Epithelial cell of proximal tubule (primary cell): ENCODE results near the gene SLC9A9. TPM values are rescaled to one million over a fixed set of nuclear protein-coding genes. Genes with fewer than 3 reads are reported as not detected.

Source experiments
- DNase-seq: peaks from one replicate; pipeline ENCODE4 v3.0.0-alpha.2; 2011; ENCODE audit warnings: low read depth
- H3K4me3 ChIP-seq: 2 replicates; pipeline ENCODE4 v1.5.1; 2011; ENCODE audit warnings: low read depth, mild to moderate bottlenecking, low read length
- total RNA-seq: library from RNA; depleted of rRNA; stranded (reverse); fragments of >200 nt; gene quantifications from 2 replicates; pipeline ENCODE4 v1.2.3, GENCODE V29; 2015
- TF ChIP-seq, protein P1 (sequence below): conservative IDR thresholded peaks from 2 replicates; pipeline ENCODE4 v1.5.1; 2012; ENCODE audit warnings: low read depth, mild to moderate bottlenecking, low read length

Gene SLC9A9
- total RNA-seq, 1 donor from 2014 or later: 0.17 TPM

DNA sequence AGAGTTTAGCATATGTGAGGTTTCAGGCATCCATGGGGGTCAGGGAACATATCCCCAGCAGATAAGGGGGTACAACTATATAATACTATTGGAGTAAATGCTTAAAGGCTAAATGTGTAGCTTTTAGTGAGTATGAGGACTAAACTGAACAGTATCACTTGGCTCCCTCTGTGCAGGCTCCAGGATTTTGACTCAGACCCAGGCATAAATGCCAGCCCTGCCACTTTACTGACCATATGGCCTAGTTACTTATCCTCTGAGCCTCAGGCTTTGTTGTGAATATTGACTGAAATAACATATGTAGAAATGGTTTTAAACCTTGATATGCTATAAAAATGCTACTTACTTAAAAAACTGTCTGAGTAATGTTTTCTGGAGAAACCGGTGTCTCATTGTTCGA is 577.1 kb downstream of the SLC9A9 start:
- no peak for DNase-seq
- TF ChIP-seq, protein P1, sequence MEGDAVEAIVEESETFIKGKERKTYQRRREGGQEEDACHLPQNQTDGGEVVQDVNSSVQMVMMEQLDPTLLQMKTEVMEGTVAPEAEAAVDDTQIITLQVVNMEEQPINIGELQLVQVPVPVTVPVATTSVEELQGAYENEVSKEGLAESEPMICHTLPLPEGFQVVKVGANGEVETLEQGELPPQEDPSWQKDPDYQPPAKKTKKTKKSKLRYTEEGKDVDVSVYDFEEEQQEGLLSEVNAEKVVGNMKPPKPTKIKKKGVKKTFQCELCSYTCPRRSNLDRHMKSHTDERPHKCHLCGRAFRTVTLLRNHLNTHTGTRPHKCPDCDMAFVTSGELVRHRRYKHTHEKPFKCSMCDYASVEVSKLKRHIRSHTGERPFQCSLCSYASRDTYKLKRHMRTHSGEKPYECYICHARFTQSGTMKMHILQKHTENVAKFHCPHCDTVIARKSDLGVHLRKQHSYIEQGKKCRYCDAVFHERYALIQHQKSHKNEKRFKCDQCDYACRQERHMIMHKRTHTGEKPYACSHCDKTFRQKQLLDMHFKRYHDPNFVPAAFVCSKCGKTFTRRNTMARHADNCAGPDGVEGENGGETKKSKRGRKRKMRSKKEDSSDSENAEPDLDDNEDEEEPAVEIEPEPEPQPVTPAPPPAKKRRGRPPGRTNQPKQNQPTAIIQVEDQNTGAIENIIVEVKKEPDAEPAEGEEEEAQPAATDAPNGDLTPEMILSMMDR: no peak
- no peak overlapping the region for H3K4me3 ChIP-seq

DNA sequence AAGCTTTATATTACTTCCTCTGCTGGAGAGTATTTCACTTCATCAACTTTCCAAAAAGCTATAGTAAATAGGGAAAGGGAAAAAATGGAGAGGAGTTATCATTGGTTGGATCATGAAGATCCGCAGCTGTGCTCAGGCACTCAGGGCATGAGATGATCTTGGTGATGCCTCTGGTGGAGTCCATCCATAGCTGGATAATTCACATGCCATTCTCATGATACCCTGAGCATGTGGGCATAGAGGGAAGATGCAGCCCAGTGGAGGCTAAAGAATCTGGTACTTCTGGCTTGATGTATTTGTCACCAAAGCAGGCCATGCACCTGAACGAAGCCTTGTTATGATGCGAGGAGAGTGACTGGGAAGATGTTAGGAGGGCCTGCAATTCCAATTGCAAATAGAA is 578.5 kb downstream of the SLC9A9 start:
- TF ChIP-seq, protein P1: no peak
- no peak overlapping the region for H3K4me3 ChIP-seq
- DNase-seq: no peak

DNA sequence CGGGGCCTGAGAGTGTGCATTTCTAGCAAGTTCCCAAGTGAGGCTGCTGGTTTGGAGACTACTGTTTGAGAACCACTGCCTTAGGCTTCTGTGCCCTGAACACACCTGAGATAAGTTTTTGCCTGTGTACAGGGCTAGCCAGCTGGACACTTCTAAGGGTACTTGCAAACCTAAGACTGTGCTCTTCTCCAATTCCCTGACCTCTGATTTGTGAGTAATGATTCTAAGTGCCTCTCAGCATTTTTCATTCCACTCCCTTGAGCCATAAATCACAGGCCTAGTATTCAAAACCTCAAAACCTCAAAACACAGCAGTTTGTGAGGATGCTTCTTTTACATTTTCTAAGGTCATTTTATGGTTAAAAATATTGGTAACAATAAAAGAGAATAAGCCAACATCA is 580.3 kb downstream of the SLC9A9 start:
- TF ChIP-seq, protein P1: no peak
- H3K4me3 ChIP-seq: no peak overlapping the region
- DNase-seq: no peak

DNA sequence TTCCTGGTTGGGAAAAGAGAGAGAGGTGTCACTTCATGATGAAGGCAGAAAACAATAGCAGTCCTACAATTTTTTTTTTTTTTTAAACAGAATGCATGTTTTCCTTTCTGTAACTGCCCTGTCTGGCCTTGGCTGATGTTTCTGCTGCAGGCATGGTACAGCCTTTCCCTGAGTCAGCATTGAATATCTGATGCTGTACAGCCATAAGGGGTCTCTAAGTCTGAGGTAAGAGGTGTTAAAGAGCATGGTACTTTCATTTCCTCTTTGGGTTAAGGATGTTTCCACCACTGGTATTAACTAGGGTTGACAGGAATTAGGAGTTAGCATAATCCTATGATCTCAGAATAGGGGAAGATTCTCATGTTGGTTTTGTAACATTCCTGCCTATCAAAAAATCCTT is 581.3 kb downstream of the SLC9A9 start:
- no peak overlapping the region for H3K4me3 ChIP-seq
- DNase-seq: no peak
- TF ChIP-seq, protein P1: no peak

DNA sequence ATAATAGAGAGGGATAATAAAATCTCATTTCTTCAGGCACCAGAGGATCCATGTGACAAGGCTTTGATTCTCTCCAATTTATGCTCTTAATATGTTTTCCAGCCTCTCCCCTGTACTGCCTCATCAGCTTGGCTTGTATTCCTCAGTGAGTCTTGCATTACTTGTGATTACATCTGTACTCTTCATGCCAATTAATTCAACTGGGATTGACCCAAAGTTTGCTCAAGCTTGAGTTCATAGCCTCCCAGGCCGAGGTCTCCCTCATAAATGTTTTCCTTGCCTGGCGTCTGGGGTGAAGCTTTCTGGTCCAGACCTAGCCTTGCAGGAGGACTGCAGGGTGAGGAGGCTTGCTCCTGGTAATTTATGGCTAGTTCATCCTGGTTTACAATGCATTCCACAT is 581.8 kb downstream of the SLC9A9 start:
- no peak overlapping the region for H3K4me3 ChIP-seq
- TF ChIP-seq, protein P1: no peak
- no peak for DNase-seq

DNA sequence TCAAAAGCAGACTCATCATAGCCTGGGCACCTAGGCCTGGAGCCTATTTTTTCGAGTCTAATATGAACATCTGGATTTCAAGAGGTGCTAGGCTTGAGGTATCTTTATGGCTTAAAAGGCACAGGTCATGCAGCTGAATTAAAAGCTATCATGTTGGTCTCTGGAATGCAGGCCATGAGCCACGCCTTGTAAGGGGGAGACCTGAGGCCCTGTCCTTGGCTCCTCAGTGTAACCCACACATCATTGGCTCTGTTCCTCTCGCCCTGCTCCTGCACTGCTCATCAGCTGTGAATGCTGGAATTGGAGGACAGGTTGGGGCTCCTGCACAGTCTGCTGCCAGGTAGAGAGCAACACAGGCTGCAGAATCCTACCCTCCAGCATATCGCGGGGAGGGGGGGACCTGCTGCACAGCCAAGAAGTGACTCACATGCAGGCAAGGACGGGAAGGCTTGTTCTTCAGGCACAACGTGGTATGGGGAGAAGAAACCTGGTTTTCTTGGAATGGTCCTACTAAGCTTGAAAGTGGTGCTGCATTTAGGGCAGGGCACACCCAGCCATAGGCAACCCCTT is 582.7 kb downstream of the SLC9A9 start:
- TF ChIP-seq, protein P1: no peak
- no peak for DNase-seq
- no peak overlapping the region for H3K4me3 ChIP-seq

DNA sequence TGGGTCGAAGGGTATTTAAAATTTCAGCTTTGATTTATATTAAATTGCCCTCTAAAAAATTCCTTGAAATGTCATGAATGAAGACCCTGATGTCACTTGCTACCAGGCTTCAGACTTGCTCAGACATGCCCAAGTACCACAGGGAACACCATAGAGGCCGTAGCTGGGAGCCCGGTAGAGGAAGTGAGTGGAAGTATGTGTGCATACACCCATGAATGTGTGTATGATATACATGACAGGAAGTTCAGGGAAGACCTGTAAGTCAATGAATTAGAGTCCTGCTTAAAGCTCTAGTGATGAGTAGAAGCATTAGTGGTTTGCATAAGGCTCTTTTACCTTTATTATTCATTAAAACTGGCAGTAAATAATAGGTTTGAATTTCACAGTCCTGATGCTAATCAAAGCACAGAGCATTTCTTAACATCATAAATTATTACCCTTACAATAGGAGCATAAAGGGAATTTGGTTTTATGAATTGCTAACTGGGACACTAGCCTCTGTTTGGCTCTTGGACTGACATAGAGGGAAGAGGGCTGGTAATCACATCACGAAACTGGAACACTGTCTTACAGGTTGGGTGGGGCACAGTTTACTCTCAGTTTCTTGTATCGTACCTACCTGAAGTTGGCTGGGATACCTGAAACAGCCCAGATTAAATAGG is 584.3 kb downstream of the SLC9A9 start:
- TF ChIP-seq, protein P1: no peak
- H3K4me3 ChIP-seq: no peak overlapping the region
- no peak for DNase-seq
